Panc1 (cell line): ENCODE data around the gene PDZRN4. TPM values are rescaled to one million over a fixed set of nuclear protein-coding genes. Genes with fewer than 3 reads are reported as not detected.

ENCODE experiments used
- ATAC-seq: fragments of 200-7000 bp; cut with Tn5 transposase; 2 replicates; pipeline ENCODE4 v1.9.1; 2020; ENCODE audit warnings: mild to moderate bottlenecking, moderate library complexity
- BruUV-seq: library from RNA; stranded (reverse); fragments of 400-500 nt; replicated peaks from 2 replicates; lab custom pipeline; 2021; lab: Mats Ljungman, UMichigan
- CTCF ChIA-PET: fragments of 300-600 bp; sonication (Branson Sonifier 250); formaldehyde crosslinking; loops from one replicate; lab custom pipeline; 2022; ENCODE audit warnings: antibody characterized with exemption; lab: Charles Lee
- POLR2A ChIA-PET: fragments of 300-600 bp; sonication (Branson Sonifier 250); formaldehyde crosslinking; loops from one replicate; lab custom pipeline; 2022; ENCODE audit warnings: antibody characterized with exemption; lab: Charles Lee
- DNase-seq: peaks from one replicate; pipeline ENCODE4 v3.0.0-alpha.2; 2010; ENCODE audit warnings: low read depth, low spot score
- H3K27ac ChIP-seq: 2 replicates; pipeline ENCODE4 v1.5.1; 2011; ENCODE audit warnings: mild to moderate bottlenecking, low read length, inconsistent platforms
- H3K27me3 ChIP-seq: fragments of 200-500 bp; sonication (Bioruptor generic); 2 replicates; pipeline ENCODE4 v1.6.0; 2014; ENCODE audit warnings: low read length, inconsistent platforms; ENCODE audit not compliant: control insufficient read depth, insufficient read depth
- H3K36me3 ChIP-seq: fragments of 200-500 bp; sonication (Bioruptor generic); 2 replicates; pipeline ENCODE4 v1.5.1; 2014; ENCODE audit warnings: inconsistent platforms, mild to moderate bottlenecking, low read length, moderate library complexity; ENCODE audit not compliant: control insufficient read depth, insufficient read depth
- H3K4me1 ChIP-seq: 2 replicates; pipeline ENCODE4 v1.5.1; 2011; ENCODE audit warnings: inconsistent platforms, mild to moderate bottlenecking, low read length, moderate library complexity; ENCODE audit not compliant: control insufficient read depth, insufficient read depth
- H3K4me3 ChIP-seq, 2 experiments: 2 replicates each; pipeline ENCODE4 v1.5.1; 2011 to 2012; ENCODE audit warnings: low read depth in 2 of 2, low read length in 2 of 2, mild to moderate bottlenecking in 2 of 2, inconsistent platforms in 1 of 2, moderate library complexity in 1 of 2
- H3K9me3 ChIP-seq: fragments of 200-500 bp; sonication (Bioruptor generic); 2 replicates; pipeline ENCODE4 v1.5.1; 2014; ENCODE audit warnings: low read depth, mild to moderate bottlenecking, inconsistent platforms, low read length, moderate library complexity; ENCODE audit not compliant: control insufficient read depth, insufficient read depth
- CTCF ChIP-seq: fragments of 450-650 bp; IDR thresholded peaks from 2 replicates; pipeline ENCODE4 v1.5.1; 2017; ENCODE audit warnings: mild to moderate bottlenecking
- POLR2AphosphoS5 ChIP-seq: IDR thresholded peaks from 2 replicates; pipeline ENCODE4 v1.6.1; 2012; ENCODE audit warnings: mild to moderate bottlenecking, low read depth, low read length, moderate library complexity
- REST ChIP-seq, 2 experiments: IDR thresholded peaks; 2 replicates each; pipeline ENCODE4 v1.6.1; 2011 to 2012; ENCODE audit warnings: low read depth in 2 of 2, control low read depth in 1 of 2, low read length in 1 of 2, mild to moderate bottlenecking in 1 of 2, moderate library complexity in 1 of 2; ENCODE audit not compliant: insufficient read depth in 1 of 2
- SIN3A ChIP-seq: IDR thresholded peaks from 2 replicates; pipeline ENCODE4 v1.6.1; 2012; ENCODE audit warnings: low read depth, mild to moderate bottlenecking, low read length, moderate library complexity, borderline replicate concordance; ENCODE audit not compliant: insufficient read depth
- TCF7L2 ChIP-seq: IDR thresholded peaks from 2 replicates; pipeline ENCODE4 v1.6.1; 2011; ENCODE audit warnings: mild to moderate bottlenecking, low read depth, low read length, inconsistent platforms
- in situ Hi-C: cut with HindIII; loops from 2 replicates; pipeline ENCODE4 v1.10.0; 2016; ENCODE audit warnings: low sequenced_read_pairs, low pct_unique_long_range_greater_than_20kb
- intact Hi-C: fragments of 100-400 bp; cut with micrococcal nuclease; formaldehyde crosslinking; loops from one replicate; pipeline ENCODE4 v1.10.0; 2022; ENCODE audit not compliant: unreplicated experiment
- total RNA-seq: library from RNA; stranded (reverse); gene quantifications from one replicate; pipeline ENCODE4 v1.2.1, GENCODE V29; 2021; ENCODE audit not compliant: unreplicated experiment

Gene PDZRN4
- total RNA-seq, 1 experiment from 2014 or later, result not detected

- in situ Hi-C loops, result no loop called here
- Histone ChIP-seq H3K27ac (no peak overlapping the region), H3K27me3 (no peaks in the 10 kb centered on the region), H3K4me3 (no peak overlapping the region), H3K36me3 (no peaks in the 10 kb centered on the region), H3K9me3 (no peaks in the 10 kb centered on the region), H3K4me1 (no peaks in the 10 kb centered on the region)
- CTCF ChIA-PET, result no interaction called here
- BruUV-seq, result no TSS peak
- DNase-seq (no peak), ATAC-seq (no peak)
- TF ChIP-seq REST (IDR thresholded peaks at IDR 0.05; ENCODE audit: insufficient read depth in 1 of 2, low read depth in 2 of 2, low read length in 1 of 2) (no peak), CTCF (no peak), POLR2AphosphoS5 (no peak), TCF7L2 (no peak), SIN3A (no peak)
- POLR2A ChIA-PET, result no interaction called here
- intact Hi-C loops, result no loop called here
Measured at GRCh38 chr12:41466802-41467201, 278.7 kb downstream of the PDZRN4 start.

GRCh38 chr12:41467591-41468325 is 279.6 kb downstream of the PDZRN4 start:
- no TSS peak for BruUV-seq
- TF ChIP-seq REST (IDR thresholded peaks at IDR 0.05; ENCODE audit: insufficient read depth in 1 of 2, low read depth in 2 of 2, low read length in 1 of 2) (no peak), CTCF (no peak), SIN3A (no peak), POLR2AphosphoS5 (no peak), TCF7L2 (no peak)
- intact Hi-C loops (no loop called here), in situ Hi-C loops (no loop called here)
- no peak for DNase-seq
- no peaks in the 10 kb centered on the region for H3K36me3 ChIP-seq
- H3K9me3 ChIP-seq, result no peaks in the 10 kb centered on the region
- ChIA-PET POLR2A (no interaction called here), CTCF (no interaction called here)
- no peak overlapping the region for H3K4me3 ChIP-seq
- H3K27ac ChIP-seq, result no peak overlapping the region
- ATAC-seq, result no peak
- no peaks in the 10 kb centered on the region for H3K27me3 ChIP-seq
- H3K4me1 ChIP-seq, result no peaks in the 10 kb centered on the region
